HepG2 (cell line): ENCODE data around the gene DLL4. TPM values are rescaled to one million over a fixed set of nuclear protein-coding genes. Genes with fewer than 3 reads are reported as not detected.

Source experiments
- BCLAF1 ChIP-seq: fragments of 450-650 bp; IDR thresholded peaks from 2 replicates; pipeline ENCODE4 v1.6.1; 2017; ENCODE audit warnings: mild to moderate bottlenecking
- CAMTA2 ChIP-seq: sonication (generic); formaldehyde crosslinking; IDR thresholded peaks from 2 replicates; pipeline ENCODE4 v1.4.0; 2020; ENCODE audit warnings: mild to moderate bottlenecking, missing genetic modification reagents, borderline replicate concordance
- CSRNP2 ChIP-seq: sonication (generic); formaldehyde crosslinking; conservative IDR thresholded peaks from 2 replicates; pipeline ENCODE4 v1.8.0; 2022; ENCODE audit warnings: low read depth, missing genetic modification reagents
- DDIT3 ChIP-seq: sonication (generic); formaldehyde crosslinking; IDR thresholded peaks from 2 replicates; pipeline ENCODE4 v1.4.0; 2020; ENCODE audit warnings: mild to moderate bottlenecking, missing genetic modification reagents
- EEA1 ChIP-seq: sonication (generic); formaldehyde crosslinking; IDR thresholded peaks from 2 replicates; pipeline ENCODE4 v1.5.1; 2020; ENCODE audit warnings: mild to moderate bottlenecking, missing genetic modification reagents, borderline replicate concordance
- NR2C2 ChIP-seq: sonication (generic); formaldehyde crosslinking; IDR thresholded peaks from 2 replicates; pipeline ENCODE4 v1.4.0; 2020; ENCODE audit warnings: missing genetic modification reagents, mild to moderate bottlenecking, moderate library complexity, borderline replicate concordance
- ZFY ChIP-seq: sonication (generic); formaldehyde crosslinking; IDR thresholded peaks from 2 replicates; pipeline ENCODE4 v1.4.0; 2020; ENCODE audit warnings: missing genetic modification reagents
- ZNF143 ChIP-seq: sonication (generic); formaldehyde crosslinking; IDR thresholded peaks from 2 replicates; pipeline ENCODE4 v1.4.0; 2020; ENCODE audit warnings: missing genetic modification reagents
- ZNF333 ChIP-seq: sonication (generic); formaldehyde crosslinking; IDR thresholded peaks from 2 replicates; pipeline ENCODE4 v1.4.0; 2020; ENCODE audit warnings: mild to moderate bottlenecking, missing genetic modification reagents, borderline replicate concordance
- ZNF407 ChIP-seq: sonication (generic); formaldehyde crosslinking; IDR thresholded peaks from one replicate; pipeline ENCODE4 v1.5.1; 2020; ENCODE audit warnings: mild to moderate bottlenecking, missing genetic modification reagents; ENCODE audit errors: not compliant biosample characterization
- ZNF615 ChIP-seq: sonication (generic); formaldehyde crosslinking; IDR thresholded peaks from 2 replicates; pipeline ENCODE4 v1.5.0; 2020; ENCODE audit warnings: mild to moderate bottlenecking, missing genetic modification reagents, borderline replicate concordance
- polyA plus RNA-seq, 8 experiments: library from polyadenylated mRNA; depleted of rRNA in 3 of 8; stranded (reverse) in 7 of 8; unstranded in 1 of 8; fragments of >200 nt; fragmentation: Illumina TruSeq in 4 of 8; extraction: Trizol in 4 of 8; gene quantifications; 2 replicates each; pipeline versions ENCODE4 v1.2.1 to v1.2.3, GENCODE V29; 2011 to 2016; ENCODE audit warnings: low read depth in 4 of 8, missing spikeins in 1 of 8, mixed read lengths in 1 of 8; ENCODE audit not compliant: insufficient read depth in 1 of 8
- total RNA-seq, 5 experiments: library from RNA; depleted of rRNA; stranded (reverse); fragments of >200 nt; fragmentation: Illumina TruSeq; extraction: Trizol; gene quantifications; 2 replicates each; pipeline ENCODE4 v1.2.3, GENCODE V29; 2016; ENCODE audit warnings: low read depth in 1 of 5

The DLL4 gene
- total and polyA plus RNA-seq, 2 of the 13 experiments (the other 11 are each of a cell fraction or from before 2014, with no cell fraction given): 0.20 to 0.25 TPM

- TF ChIP-seq EEA1: no peak
- no peak for TF ChIP-seq ZNF615
- no peak for TF ChIP-seq CAMTA2 (CRISPR knock-in tag)
- no peak for TF ChIP-seq ZNF143
- TF ChIP-seq NR2C2 (CRISPR knock-in tag): no peak
- TF ChIP-seq ZNF407: no peak
- TF ChIP-seq BCLAF1: no peak
- TF ChIP-seq CSRNP2 (CRISPR knock-in tag): no peak
- peak; percentile 84 for TF ChIP-seq ZFY
- no peak for TF ChIP-seq ZNF333 (CRISPR knock-in tag)
- no peak for TF ChIP-seq DDIT3 (CRISPR knock-in tag)
Observed at GRCh38 chr15:40894681-40895448, 34.3 kb upstream of the DLL4 start (continued).
